Measurements from ENCODE around the gene CIAPIN1.

GRCh38 chr16:57381791-57382534 is 65.2 kb downstream of the CIAPIN1 start:
- no peak for TF ChIP-seq CTCF (conservative IDR thresholded peaks at IDR 0.05; ENCODE audit: low read depth, low read length)
- no peak for TF ChIP-seq POLR2A (IDR thresholded peaks at IDR 0.05; ENCODE audit: low read depth, low read length)
- no peak for TF ChIP-seq USF2 (IDR thresholded peaks at IDR 0.05; ENCODE audit: low read depth, low read length)
- TF ChIP-seq CHD1 (IDR thresholded peaks at IDR 0.05; ENCODE audit: low read depth, low read length), result no peak
- no peak for TF ChIP-seq ELK1 (IDR thresholded peaks at IDR 0.05; ENCODE audit: borderline replicate concordance, low read depth, low read length)
- TF ChIP-seq RFX5 (IDR thresholded peaks at IDR 0.05; ENCODE audit: low read depth, low read length), result no peak
- TF ChIP-seq RAD21 (IDR thresholded peaks at IDR 0.05; ENCODE audit: low read length), result no peak
